GM21529 (cell line): Measurements from ENCODE around the gene RASSF10.

ENCODE experiments used
- ATAC-seq: cut with Tn5 transposase; IDR thresholded peaks from one replicate; pipeline ENCODE4 v1.9.1; 2021; ENCODE audit not compliant: unreplicated experiment

Gene RASSF10

DNA sequence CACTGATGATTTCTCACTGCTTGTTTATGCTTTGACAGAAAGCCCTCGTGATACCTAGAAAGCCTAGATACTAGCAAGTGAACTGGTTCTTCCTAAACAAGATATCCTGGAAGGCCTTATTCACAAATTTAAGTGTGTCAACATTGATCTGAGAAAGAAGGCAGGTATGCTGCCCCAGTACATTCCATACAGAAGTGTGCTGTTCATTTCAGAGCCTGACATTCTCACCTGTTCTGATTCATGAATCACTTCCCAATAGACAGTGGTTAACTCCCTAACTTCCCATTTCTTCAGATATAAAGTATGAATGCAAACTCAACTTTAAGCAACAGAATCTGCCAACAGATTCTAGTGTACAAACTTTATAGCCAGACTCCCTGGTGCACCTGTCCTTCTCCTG is 15.5 kb upstream of the RASSF10 start:
- ATAC-seq, result no peak

DNA sequence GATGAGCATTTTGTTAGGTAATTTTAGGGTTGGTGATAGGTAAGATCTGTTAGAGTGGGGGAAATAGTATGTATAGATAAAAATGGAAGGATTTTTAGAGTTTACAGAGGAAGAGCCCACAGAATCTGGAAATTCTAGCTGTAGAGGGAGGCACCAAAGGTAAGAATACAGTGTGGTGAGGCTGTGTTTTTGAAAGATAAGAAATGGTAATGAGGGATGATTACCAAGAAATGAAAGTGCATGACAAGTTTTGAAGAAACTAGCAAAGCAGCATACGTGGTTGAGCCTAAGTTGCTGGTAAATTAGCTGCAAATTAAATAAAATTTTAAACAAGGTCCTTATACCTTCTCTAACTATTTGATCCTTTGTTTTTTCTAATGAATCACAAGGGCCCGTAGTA is 14.6 kb upstream of the RASSF10 start:
- ATAC-seq, result no peak

DNA sequence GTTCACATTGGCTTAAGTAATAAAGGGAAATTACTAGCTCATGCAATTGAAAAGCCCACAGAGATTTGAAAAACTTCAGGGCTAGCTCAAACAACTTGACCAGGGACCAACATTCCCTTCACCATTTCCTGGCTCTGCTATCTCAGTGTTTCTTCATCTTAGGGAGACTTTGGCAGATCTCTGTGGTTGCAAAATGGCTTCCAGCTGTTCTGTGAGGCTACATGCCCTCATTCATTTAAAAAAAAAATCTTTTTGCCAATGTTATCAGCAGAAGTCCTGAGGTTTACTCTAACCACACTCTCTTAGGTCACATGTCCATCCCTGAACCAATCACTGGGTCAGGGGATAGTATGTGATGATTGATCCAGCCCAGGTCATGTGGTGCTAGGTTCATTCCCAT is 13.9 kb upstream of the RASSF10 start:
- ATAC-seq, result no peak

DNA sequence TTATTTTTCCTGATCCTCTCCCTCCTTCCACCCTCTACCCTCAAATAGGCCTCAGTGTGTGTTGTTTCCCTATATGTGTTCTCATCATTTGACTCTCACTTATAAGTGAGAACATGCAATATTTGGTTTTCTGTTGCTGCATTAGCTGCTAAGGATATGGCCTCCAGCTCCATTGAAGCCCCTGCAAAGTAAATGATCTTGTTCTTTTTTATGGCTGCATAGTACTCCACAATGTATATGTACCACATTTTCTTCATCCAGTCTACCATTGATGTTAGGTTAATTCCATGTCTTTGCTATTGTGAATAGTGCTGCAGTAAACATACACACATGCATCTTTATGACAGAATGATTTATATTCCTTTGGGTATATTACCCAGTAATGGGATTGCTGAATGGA is 13.3 kb upstream of the RASSF10 start:
- ATAC-seq, result no peak

DNA sequence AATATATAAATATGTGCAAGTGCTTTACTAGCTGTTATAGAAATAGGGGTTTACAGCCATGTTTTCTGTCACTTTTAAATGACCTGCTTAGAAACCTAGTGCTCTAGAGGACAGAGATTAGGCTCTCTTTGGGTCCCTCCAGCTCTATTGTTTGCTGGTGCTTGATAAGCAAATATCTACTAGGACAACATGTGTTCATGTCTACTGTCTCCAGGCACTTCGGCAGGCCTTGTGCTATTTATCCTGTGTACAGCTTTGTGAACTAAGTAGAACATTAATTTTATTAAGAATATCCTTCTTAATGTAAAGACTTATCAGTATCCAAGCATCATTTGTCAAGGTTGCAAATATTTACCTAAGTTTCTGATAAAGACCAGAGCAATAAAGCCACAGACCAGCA is 11.9 kb upstream of the RASSF10 start:
- no peak for ATAC-seq

DNA sequence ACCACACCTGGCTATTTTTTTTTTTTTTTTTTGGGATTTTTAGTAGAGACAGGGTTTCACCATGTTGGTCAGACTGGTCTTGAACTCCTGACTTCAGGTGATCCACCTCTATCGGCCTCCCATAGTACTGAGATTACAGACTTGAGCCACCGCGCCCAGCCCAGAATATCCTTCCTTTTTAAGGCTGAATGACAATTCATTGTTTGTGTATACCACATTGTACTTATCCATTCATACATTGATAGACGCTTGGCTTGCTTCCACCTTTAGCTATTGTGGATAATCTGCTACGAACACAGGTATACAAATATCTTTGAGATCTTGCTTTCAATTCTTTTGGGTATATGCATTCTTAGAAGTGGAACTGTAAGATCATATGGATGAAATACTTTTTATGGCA is 10.8 kb upstream of the RASSF10 start:
- ATAC-seq, result no peak

DNA sequence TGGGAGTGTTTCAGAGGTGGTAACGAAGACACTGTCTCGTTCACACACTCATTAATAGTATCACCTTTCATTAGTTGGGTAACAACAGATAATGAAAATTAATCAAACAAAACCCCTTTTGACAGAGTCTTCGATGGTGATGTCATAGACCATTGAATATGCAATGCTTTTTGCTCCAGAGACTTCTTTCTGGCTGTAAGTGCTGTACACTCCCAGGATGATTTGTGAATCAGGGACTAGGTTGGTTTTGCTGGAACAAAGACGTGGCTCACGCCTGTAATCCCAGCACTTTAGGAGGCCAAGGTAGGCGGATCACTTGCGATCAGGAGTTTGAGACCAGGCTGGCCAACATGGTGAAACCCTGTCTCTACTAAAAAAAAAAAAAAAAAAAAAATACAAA is 9.5 kb upstream of the RASSF10 start:
- no peak for ATAC-seq

DNA sequence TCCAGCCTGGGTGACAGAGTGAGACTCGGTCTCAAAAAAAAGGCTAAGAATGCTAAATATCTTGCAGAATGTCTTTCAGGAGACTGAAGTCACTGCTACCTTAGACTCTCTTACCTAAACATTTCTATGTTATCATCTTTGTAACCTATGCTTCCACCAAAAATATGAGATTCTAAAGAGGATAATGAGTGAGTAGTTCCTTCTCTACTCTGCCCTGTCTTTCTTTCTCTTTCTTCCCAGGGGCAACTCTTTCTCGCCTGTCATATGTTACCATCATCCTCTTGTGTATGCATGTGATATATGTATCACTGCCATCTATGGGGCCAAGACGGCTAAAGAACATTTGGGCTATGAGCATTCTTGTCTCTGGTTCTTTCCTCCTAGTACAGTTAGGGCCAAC is 9.0 kb upstream of the RASSF10 start:
- no peak for ATAC-seq

DNA sequence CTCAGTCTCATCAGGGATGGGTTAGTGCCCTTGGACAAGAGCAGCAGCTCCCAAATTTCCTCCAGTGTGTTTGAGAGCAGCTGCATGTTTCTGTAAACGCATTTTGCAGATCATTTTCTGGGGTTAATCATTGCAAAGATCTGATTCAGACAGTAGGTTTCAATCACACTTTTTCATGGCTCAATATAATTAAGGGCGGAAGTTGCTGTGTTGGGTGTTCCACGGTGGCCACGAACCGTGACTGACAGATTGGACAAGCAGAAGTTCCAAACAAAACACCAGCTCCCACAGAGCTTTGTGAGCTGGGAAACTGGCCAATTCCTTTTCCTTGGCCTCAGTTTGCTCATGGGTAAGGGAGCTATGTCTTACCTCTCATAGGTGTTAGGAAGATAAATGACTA is 8.4 kb upstream of the RASSF10 start:
- ATAC-seq, result no peak

DNA sequence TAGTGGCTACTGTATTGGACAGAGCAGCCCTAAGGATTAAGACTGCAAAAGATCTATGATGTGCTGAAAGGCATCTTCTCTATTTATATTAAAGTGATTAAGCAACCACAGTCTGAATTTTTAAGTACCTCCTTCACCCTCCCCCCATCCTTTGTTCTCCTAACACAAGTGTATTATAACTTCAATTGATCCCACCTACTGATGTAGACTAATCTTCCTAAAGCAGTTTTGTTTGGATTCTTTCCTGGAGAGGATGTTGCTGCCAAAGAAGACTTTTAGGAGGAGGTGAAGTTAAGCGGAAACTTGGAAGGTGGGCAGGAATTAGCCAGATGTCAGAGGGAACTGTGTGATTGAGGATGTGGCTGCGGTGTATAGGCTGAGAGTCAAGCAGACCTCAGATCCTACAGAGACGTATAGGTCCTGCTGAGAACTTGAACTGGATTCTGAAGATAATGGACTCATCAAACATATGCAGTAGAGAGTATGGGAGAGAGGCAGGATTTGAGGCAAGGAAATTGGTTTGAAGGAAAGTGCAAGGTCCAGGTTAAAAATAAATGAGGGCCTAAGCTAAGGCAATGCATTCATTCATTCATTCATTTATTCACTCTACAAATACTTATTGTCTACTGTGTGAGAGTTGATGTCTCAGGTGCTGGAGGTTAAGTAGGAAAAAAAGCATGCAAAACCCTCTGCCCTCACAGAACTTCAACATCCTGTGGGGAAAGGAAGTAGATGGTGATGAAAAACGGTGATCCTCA is 5.2 kb upstream of the RASSF10 start:
- no peak for ATAC-seq

DNA sequence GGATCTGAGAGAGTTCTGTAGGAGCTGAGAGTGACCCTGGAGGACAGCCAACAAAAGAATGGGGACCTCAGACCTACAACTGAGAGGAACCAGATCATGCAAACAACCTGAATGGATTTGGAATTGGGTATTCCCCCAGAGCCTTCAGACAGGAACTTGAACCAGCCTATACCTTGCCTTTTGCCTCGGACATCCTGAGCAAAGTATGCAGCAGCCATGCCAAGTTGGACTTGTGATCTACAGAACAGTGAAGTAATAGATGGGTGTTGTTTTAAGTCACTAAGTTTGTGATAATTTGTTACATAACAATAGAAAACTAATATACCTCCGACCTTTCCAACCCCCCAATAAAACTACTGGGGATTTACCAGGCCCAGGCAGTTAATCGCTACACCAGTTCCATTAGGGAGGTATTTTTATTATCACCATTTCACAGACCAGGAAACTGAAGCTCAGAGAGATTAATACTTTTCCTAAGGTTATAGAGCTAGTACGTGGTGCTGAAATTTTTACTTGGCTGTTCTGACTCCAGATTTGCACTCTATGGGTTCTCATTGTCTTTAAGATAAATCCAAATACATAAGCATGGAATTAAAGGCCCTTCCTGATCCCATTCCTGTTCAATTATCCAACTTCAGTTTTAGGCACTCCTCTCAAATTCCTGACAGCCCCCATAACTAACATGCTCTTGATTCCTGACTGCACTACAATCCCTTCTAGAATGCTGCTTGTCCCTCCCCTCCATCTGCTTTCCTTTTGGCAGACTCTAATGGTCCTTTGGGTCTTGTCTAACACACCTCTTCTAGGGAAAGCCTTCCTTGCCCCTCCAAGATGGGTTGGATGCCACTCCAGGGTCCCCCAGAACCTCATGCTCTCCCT is 1.7 kb upstream of the RASSF10 start:
- ATAC-seq, result no peak

DNA sequence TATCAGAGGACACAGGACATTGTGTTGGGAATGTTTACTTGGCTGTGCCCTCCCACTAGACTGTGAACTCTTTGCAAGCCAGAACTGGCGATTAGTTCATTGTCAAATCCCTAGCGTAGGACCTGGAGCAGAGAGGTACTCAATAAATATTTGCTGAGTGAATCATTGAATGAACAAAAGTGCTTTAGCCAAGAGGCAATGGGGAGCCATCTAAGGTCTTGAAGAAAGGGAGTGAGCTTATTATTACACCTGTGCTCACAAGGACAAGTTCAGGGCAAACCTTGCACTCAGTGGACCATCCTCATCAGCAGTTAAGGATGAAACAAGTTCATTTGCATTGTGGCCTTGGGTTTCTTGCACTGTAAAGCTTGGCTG is 1.1 kb upstream of the RASSF10 start:
- no peak for ATAC-seq

DNA sequence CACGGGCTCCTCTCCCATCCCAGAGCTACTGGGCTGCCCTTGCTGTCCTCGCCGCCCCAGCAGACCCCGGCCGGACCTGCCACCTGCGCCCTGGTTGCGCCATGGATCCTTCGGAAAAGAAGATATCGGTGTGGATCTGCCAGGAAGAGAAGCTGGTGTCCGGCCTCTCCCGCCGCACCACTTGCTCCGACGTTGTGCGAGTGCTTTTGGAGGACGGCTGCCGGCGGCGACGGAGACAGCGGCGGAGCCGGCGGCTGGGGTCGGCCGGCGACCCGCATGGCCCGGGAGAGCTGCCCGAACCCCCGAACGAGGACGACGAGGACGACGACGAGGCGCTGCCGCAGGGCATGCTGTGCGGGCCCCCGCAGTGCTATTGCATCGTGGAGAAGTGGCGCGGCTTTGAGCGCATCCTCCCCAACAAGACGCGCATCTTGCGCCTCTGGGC is 382 bp downstream of the RASSF10 start:
- ATAC-seq, result no peak

DNA sequence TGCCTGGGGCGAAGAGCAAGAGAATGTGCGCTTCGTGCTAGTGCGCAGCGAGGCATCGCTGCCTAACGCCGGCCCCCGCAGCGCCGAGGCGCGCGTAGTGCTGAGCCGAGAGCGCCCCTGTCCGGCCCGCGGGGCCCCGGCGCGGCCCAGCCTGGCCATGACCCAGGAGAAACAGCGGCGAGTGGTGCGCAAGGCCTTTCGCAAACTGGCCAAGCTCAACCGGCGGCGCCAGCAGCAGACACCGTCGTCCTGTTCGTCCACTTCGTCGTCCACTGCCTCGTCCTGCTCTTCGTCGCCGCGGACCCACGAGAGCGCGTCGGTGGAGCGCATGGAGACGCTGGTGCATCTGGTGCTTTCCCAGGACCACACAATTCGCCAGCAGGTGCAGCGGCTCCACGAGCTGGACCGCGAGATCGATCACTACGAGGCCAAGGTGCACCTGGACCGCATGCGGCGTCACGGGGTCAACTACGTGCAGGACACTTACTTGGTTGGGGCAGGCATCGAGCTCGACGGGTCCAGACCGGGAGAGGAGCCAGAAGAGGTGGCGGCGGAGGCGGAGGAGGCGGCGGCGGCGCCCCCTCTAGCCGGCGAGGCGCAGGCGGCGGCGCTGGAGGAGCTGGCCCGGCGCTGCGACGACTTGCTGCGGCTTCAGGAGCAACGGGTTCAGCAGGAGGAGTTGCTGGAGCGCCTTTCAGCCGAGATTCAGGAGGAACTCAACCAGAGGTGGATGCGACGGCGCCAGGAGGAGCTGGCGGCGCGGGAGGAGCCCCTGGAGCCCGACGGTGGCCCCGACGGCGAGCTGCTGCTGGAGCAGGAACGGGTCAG is 1.0 kb downstream of the RASSF10 start:
- ATAC-seq, result no peak

DNA sequence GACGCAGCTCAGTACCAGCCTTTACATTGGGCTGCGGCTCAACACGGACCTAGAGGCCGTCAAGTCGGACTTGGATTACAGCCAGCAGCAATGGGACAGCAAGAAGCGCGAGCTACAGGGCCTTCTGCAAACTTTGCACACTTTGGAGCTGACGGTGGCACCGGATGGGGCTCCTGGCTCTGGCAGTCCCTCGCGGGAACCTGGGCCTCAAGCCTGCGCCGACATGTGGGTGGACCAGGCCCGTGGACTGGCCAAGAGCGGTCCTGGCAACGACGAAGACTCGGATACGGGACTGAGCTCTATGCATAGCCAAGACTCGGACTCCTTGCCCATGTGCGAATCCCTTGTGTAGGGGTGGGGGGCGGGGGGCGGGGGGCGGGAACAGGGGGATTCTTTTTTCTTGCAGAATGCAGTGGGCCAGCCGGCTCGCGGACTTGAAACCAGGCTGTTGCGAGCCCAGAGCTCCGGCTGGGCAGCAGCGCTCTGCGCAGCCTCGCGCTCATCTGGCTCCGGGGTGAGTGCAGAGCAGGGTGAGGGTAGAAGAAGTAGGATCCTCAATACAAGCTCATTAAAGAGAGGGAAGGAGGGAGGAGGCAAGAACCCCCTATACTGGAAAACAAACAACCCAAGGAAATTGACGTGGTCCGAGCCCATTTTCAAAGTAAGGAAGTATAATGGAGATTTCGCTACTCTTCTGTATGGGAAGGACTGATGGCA is 1.8 kb downstream of the RASSF10 start:
- no peak for ATAC-seq

DNA sequence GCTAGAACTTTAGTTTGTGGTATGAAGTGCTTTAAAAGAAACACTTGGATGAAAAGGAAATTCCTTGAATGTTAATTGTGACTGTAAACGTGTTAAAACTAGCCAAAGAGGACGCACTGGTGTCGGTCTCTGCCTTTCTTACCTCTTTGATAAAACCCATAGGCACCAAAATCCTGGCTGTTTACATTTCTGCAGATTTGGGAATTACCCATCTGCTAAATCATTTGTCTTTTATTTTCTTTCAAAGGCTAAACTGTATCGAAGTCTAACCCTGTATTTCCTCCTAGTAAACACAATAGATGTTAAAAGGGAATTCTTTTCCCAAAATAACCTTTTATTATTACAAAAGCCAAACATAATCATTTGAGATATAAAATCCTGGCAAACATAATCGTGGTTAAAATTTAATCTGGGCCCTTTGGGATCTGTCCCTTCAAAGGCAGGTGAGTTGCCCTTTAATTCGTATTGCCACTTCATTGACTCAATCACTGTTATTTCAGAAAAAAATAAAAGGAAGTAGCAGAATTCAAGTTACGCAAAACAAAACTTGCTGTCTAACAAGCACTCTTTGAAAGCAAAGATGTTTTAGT is 2.4 kb downstream of the RASSF10 start:
- ATAC-seq, result no peak

DNA sequence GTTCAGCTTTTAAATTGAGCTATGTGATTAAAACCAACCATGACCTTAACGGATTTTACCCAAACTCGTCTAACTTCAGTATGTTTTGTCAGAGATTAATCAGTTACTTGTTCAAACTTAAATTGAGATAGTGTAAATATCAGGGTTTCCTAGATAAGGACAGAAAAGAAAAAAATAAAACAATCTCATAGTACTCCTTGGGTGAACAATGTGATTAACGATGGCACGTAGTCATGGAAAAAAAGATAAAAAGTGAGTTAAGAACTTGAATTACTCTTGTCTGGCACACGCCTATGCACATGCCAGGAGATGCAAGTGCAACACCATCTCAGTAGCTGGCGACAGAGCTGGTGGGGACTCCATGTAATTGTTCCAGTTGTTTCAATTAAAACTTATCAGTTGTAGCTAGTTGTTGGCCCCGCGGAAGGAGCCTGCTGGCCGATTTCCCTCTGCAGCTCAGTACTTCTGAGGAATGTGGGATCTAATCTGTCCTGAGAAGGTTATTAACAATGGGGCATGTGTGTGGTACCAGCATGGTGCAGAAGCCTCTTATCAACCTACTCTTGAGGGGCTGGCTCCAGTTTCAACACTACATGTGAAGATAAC is 3.0 kb downstream of the RASSF10 start:
- ATAC-seq, result no peak

DNA sequence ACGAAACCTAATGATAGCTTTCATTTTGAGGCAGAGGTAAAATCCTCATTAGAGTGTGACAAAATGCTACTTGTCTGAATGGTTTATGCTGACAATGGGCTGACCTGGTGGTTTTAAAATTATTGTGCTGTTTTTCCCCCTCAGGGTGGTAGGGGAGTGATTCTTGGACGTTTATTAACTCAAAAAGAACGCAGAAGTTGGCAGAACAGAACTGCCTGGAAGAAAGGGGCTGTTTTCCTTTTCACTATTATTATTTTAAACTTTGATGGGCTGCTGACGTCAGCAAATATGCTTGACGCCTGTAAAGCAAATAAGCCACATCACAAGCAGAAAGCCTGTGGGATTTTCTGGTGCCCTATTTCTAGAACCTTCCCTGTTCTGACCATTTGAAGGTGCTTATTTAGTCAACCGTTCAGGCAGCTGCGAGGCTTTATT is 4.0 kb downstream of the RASSF10 start:
- no peak for ATAC-seq

DNA sequence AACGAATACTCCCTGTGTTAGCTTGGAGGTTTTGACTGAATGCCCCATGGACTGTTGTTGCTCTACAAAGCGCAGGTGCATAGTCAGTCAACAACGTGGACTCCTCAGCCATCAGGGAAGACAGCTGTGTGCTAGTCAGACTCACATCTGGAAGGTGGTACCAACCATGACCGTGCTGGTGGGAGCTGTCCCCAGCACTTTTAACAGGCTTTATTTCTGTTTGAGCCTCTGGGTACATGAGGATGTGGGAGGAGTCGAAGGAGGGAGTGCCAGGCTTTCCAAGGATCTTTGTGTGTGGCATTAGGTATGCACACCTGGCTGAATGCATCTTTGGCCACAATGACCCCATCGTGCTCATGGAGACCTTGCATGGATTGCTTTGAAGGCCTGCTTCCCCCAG is 6.6 kb downstream of the RASSF10 start:
- no peak for ATAC-seq

DNA sequence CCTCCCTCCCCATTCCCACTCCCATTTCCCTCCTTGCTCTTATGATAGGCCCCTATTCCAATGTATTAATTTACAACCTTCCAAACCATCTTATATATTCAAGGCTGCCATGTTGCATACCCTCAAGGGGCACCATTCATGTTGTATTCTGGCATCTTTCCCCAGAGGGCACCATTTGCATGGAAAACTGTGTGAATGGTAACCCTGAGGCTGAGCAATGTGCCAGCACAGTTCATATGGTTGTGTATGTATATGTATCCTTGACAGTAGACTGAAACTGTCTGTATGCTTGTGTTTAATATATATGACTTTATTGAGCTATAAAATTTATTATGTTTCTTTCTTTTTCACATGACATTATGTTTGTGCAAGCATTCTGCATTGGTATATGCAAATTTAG is 7.3 kb downstream of the RASSF10 start:
- ATAC-seq, result no peak
